ENCODE measurements around the gene ALPK3.

ALPK3 gene, protein sequence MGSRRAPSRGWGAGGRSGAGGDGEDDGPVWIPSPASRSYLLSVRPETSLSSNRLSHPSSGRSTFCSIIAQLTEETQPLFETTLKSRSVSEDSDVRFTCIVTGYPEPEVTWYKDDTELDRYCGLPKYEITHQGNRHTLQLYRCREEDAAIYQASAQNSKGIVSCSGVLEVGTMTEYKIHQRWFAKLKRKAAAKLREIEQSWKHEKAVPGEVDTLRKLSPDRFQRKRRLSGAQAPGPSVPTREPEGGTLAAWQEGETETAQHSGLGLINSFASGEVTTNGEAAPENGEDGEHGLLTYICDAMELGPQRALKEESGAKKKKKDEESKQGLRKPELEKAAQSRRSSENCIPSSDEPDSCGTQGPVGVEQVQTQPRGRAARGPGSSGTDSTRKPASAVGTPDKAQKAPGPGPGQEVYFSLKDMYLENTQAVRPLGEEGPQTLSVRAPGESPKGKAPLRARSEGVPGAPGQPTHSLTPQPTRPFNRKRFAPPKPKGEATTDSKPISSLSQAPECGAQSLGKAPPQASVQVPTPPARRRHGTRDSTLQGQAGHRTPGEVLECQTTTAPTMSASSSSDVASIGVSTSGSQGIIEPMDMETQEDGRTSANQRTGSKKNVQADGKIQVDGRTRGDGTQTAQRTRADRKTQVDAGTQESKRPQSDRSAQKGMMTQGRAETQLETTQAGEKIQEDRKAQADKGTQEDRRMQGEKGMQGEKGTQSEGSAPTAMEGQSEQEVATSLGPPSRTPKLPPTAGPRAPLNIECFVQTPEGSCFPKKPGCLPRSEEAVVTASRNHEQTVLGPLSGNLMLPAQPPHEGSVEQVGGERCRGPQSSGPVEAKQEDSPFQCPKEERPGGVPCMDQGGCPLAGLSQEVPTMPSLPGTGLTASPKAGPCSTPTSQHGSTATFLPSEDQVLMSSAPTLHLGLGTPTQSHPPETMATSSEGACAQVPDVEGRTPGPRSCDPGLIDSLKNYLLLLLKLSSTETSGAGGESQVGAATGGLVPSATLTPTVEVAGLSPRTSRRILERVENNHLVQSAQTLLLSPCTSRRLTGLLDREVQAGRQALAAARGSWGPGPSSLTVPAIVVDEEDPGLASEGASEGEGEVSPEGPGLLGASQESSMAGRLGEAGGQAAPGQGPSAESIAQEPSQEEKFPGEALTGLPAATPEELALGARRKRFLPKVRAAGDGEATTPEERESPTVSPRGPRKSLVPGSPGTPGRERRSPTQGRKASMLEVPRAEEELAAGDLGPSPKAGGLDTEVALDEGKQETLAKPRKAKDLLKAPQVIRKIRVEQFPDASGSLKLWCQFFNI (N-terminal part only)

DNA sequence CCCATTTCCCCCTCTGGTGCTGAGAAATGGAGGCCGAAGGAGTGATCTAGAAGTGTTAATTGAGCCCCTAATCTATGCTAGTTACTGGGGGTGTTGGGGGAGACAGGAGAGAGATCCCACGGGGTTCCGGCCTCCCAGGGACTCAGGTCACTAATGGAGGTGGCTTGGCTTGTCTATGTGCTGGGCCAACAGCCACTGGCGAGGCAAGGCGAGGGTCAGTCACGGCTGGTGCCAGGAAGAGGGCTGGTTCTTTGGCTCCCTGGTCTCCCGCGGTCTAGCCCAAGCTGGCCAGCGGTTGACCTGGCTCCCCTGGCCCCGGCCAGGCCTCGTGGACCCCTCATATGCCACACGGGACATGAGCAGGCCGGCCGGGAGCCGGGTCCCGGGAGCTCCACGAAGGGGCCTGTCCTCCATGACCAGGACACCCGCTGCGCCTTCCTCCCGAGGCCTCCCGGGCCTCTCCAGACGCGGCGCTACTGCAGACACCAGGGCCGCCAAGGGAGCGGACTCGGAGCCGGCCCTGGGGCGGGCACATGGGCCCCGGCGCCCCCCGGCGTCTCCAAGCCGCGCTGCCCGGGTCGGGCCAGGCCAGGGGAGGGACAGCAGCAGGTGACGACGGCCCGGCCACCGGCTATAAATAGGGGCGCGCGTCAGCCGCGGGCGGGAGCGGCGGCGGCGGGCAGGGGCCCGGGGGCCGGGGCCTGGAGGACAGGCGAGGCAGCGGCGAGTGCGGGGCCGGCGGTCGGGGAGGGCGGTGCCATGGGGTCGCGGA lies at the start of gene ALPK3:
Gene ALPK3, plus strand, starts transcription at position 663 of the 772 bp plus-strand sequence. Its CDS starts 97 bp downstream, at position 760.
- DNase-seq: no peak

DNA sequence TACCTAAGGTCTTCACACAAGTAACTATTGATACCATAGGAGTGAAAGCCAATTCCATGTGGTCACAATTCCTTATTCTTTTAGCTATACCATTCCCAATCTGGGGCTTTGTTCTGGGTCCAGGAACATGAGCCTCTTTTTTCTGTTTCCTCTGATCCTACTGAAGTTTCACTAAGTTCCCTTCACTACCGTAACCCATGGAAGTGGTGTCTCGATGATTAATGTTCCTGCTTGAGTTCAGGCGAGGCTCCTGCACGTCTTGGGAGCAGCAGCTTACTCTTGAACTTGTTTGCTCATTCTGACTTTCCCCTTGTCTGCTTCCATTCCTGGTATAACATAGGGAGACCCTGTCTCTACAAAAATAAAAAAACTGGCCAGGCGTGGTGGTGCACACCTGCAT lies 45.1 kb upstream of the ALPK3 start:
- DNase-seq: no peak

DNA sequence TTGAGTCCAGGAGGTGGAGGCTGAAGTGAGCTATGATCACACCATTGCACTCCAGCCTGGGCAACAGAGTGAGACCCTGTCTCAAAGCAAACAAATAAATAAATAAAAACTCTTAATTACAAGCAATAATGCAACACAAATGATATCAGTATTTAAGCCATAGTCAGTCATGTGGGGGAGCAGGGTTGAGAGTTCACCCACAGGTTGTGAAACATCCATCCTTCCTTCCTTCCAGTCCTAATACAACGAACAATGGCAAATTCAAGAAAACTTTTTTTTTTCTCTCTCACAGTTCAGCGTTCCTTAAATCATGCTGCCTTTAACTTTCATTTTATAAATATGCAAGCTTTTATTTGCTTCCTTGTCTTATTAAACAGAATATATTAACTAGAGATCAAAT lies 44.7 kb upstream of the ALPK3 start:
- no peak for DNase-seq

DNA sequence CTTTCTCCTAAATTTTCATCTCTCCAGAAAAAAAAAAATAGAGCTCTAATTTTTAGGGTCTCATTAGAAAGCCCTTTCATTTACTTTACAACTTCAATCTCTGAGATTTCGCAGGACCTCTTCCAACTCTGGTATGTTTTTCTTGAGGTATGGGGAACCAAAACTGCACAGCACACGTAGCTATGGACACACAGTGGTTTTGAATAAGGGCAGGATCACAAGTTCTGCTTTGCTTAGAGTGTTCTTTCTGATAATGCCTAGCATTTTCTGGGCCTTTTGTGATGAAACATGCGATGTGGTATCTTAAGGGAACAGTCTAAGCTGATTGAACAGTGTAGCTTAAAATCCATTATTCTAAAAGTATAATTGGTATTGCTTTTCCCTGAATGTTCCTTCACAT lies 43.4 kb upstream of the ALPK3 start:
- DNase-seq: no peak

DNA sequence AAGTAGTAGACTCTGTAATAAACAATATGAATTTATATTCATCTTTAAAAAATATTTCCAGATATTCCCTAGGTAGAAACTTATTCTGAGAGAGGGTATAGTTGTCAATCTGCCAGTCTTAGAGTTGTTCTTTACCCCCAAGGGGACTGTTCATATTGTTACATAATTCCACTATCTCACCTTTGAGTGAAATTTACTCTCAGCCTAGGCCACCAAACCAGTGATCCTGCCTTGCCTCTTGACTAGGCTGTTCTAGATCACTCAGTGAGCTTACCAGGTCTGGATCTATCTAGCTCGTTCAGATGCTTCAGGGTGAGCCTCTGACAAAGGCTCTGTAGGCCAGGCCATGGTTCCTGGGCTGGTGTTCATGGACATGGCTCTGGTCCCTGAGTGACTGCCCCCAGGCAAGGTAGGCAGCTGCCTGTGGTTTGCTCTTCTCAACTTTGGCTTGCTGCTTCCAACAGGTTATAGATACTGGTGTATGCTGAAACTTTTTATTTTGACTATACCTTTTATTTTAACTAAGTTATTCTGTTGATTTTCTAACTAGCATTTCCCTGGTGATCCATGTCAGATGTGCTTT lies 41.2 kb upstream of the ALPK3 start:
- no peak for DNase-seq

DNA sequence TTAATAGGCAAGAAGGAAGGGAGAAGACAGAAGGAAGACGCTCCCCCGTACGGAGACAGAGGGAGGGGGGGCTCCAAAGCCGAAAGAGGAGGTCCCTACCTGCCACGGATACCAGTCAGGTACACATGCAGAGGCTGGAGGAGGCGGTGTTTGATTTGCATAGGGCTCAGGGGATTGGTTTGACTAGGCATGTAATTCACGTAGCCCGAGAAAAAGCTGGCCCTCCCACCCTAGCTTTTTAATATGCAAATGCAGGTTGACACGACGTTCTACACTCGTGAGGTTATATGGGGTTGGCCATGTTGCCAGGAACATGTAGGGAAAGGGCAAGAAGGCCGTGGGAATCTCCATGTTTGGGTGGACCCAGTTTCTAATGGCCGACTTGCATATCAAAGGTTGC lies 39.0 kb upstream of the ALPK3 start:
- no peak for DNase-seq

DNA sequence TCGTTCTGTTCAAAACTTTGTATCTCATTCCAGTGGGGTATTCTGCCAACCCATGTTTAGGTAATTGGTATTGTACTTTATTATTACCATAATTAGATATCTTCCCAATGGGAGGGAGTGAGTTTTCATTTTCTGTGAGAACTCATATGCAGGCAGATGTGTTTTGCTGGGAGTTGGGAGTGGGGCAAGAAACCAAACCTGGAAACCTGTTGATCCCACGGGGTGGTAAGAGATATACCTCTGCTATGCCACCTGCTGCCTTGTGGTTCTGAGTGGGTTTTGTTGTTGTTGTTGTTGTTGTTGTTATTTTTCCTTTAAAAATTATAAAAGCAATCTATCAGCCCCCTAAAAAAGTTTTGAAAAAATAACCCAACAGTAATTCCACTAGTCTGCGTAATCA lies 36.7 kb upstream of the ALPK3 start:
- DNase-seq: no peak

DNA sequence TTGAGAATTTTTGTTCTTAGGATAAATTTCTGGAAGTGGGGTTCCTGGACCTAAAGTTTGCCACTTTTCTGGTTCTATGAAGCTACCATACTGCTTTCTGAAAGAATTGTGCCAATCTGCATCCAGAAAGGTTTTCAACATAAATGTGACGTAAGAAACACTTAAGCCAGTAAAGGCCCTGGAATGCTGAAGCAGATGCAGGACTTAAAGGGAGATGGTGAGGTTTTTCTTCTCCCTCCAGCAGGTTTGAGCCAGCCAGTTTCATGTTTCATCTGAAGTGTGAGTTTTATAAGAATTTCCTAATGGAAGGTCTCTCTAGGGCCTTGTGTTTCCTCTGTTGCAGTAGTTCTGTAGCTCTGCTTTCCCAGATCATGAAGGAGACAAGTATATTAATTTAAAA lies 35.7 kb upstream of the ALPK3 start:
- DNase-seq: no peak

DNA sequence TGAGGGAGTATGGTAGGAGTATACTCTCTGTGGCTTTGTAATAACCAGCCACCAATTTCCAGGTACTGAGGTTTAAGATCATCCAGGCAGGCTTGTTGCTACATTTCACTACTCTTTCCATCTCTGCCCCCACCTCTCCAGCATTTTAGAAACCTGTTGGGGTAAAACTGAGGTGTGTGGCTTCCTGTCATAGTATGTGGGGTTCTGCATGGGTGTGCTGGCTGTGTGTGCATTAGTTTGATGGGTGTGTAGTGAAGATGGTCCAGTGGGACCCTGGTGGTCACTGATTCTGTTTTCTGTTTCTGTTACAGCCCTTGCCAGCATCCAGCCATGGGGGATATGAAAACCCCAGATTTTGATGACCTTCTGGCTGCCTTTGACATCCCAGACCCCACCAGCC lies 34.8 kb upstream of the ALPK3 start:
- no peak for DNase-seq

DNA sequence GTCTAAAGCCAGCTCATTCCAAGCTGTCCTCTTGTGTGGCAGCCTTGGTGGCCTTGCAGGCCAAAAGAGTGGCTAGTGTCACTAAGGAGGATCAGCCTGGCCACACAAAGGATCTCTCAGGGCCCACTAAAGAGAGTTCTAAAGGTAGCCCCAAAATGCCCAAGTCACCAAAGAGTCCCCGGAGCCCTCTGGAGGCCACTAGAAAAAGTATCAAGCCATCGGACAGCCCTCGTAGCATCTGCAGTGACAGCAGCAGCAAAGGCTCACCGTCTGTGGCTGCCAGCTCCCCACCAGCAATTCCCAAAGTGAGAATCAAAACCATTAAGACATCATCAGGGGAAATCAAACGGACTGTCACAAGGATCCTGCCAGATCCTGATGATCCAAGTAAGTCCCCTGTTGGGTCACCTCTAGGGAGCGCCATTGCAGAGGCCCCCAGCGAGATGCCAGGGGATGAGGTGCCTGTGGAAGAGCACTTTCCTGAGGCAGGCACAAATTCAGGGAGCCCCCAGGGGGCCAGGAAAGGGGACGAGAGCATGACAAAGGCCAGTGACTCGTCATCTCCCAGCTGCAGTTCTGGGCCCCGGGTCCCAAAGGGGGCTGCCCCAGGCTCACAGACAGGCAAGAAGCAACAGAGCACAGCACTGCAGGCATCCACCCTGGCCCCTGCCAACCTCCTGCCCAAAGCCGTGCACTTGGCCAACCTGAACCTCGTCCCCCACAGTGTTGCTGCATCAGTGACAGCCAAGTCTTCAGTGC lies 33.5 kb upstream of the ALPK3 start:
- DNase-seq: no peak

DNA sequence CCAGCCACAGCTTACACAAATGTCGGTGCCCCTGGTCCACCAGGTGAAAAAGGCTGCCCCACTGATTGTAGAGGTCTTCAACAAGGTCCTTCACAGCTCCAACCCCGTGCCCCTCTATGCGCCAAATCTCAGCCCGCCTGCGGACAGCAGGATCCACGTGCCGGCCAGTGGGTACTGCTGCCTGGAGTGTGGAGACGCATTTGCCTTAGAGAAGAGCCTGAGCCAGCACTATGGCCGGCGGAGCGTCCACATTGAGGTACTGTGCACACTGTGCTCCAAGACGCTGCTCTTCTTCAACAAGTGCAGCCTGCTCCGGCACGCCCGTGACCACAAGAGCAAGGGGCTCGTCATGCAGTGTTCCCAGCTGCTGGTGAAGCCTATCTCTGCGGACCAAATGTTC lies 32.9 kb upstream of the ALPK3 start:
- no peak for DNase-seq

DNA sequence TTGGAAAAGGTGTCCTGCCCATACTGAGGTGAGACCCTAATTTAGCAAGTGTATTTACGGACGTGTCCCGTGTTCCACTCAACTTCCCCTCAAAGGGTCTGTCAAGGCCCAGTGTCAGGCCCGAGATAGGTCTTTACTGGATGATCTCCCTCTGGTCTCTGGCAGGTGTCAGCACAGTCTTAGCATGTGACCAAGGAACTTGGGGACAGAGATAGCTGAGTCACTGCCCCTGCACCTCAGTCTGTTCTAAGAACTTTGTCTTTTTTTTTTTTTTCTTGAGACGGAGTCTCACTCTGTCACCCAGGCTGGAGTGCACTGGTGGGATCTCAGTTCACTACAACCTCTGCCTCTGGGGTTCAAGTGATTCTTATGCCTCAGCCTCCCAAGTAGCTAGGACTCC lies 32.1 kb upstream of the ALPK3 start:
- DNase-seq: no peak

DNA sequence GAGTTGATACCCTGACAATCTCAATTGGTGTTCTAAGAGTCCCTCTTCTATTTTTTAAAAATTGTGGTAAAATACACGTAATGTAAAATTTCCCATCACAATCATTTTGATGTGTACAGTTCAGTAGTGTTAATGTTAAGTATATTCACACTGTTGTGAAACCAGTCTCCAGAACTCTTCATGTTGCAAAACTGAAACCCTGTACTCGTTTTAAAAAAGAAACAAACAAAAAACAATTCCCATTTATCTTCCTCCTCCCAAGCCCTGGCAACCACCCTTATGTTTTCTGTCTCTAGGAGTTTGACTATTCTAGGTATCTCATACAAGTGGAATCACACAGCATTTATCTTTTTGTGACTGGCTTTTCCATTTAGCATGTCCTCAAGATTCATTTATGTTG lies 28.7 kb upstream of the ALPK3 start:
- DNase-seq: no peak

DNA sequence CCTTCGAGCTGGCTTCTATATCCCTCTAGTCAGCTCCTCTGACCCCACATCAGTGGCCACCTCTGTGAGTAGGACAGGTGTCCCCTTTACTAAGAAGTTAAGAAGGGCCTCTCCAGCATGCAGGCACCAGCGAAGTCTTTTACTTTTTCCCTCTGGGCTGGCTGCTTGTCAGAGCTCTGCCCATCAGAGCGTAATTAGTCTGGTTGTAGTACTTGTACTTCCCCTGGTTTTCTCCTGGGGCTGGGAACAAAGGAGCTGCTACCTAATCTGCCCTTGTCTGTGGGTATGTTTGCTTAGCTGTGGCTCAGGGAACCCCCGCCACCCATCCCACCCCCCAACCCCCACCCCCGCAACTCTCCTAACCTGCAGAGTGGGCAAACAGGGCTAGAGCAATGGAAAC lies 27.4 kb upstream of the ALPK3 start:
- DNase-seq: peak in 2 of 3 experiments; percentile 11 to 70

DNA sequence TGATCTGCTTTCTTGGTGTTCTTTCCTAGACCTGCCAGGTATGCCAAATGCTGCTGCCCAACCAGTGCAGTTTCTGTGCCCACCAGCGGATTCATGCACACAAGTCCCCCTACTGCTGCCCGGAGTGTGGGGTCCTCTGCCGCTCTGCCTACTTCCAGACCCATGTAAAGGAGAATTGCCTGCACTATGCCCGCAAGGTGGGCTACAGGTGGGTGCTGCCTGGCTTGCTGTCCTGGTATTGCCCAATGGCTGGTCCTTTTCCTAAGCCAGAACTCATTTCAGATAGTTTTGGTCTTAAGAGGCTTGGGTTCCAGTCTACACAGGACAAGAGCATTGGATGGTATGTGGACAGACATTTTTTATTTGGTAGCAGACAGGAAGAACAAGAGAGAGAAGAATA lies 26.5 kb upstream of the ALPK3 start:
- DNase-seq: no peak

DNA sequence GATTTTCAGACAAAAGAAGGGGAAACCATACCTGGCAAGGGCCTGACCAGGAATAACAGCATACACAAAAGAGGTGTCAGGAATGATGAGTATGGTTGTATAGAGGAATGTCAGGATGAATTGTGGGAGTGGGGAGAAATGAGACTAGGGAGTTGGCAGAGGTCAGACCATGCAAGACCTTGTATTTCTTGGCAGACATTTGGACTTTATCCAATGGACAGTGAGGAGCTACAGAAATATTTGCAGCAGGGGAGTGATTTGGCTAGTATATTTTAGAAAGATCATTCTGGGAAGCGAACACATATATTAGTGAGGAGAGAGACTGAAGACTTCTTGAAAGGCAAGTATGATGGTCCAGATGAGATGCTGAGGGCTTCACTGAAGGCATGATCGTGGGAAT lies 25.4 kb upstream of the ALPK3 start:
- DNase-seq: no peak

DNA sequence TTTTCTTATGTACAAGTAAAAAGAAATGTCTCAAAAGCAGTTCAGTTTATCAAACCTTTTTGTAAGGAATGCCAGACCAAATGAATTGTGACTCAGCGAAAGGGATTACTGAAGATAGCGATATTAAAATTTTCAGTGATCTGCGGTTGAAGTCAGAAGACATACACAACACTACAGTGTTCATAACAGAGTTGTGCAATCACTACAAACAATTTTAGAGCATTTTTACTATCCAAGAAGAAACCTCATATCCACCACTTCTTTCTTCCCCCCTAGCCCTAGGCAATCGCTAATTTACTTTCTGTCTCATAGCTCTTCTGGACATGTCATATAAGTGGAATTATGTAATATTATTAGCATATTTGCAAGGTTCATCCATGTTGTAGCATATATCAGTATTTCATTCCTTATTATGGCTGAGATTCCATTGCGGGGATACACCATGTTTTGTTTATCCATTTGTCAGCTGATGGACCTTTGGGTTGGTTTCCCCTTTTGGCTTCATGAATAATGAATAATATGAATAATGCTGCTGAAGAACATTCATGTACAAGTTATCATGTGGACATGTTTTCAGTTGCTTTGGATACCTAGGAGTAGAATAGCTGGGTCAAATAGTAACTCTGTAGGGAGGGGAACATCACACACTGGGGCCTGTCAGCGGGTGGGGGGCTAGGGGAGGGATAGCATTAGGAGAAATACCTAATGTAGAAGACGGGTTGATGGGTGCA lies 23.6 kb upstream of the ALPK3 start:
- no peak for DNase-seq

DNA sequence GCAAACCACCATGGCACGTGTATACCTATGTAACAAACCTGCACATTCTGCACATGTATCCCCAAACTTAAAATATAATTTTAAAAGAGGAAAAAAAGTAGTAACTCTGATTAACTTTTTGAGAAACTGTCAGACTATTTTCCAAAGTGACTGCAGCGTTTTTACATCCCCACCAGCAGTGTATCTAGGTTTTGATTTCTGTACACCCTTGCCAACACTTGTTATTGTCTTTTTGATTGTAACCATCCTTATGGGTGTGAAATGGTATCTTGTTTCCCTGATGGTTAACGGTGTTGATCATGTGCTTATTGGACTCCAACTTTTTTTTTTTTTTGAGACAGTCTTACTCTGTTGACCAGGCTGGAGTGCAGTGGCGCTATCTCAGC lies 23.0 kb upstream of the ALPK3 start:
- DNase-seq: no peak

DNA sequence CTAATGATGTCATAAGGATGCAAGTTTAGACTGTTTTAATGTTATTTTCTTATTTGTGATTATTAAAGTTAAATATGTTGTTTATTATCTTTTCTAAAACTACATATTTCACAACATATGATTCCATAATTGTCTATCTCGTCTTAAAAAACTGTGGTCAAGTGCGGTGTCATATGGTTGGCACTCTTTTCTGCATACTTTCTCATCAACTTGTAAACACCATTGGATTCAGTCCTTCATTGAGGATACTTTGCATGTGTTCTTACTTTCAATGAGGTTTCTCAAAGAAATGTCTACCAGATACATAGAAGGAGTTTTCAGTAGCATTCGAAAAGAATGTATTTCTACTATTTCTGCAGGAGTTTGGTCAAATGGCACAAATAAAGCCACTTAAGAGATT lies 22.0 kb upstream of the ALPK3 start:
- no peak for DNase-seq

DNA sequence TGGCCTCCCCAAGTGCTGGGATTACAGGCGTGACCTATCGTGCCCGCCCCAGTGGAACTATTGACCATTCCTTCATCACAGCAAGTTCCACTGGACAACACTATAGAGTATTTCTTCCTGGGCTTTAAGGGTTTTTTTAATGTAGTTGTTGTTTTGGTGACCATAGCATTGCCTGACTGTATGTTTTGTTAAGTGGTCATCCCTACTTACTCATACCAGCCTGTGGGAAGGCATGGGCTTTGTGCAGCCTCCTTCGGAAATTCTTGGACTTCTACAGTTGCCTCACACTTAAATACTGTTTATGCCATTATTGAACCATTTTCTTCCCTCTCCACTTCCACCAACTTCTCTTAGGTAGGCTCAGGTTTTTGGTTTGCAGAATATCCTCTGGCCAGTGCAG lies 19.9 kb upstream of the ALPK3 start:
- DNase-seq: no peak

DNA sequence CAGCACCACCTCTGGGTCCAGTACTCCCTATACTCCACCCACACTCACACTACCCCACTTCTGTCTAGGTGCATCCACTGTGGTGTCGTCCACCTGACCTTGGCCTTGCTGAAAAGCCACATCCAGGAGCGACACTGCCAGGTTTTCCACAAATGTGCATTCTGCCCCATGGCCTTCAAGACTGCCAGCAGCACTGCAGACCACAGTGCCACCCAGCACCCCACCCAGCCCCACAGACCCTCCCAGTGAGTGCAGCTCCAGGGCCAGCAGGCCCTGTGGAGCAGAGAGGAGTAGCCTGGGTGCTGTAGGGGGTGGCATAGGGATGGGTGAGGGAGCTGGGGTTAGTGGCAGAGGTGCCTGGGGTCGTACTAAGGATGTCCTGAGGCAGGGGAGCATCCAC lies 19.4 kb upstream of the ALPK3 start:
- DNase-seq: no peak

All from NCI-H1417 (cell line).